Activated CD8-positive, alpha-beta T cell treated with anti-CD3 and anti-CD28 coated beads, Interleukin-2, amount 10 ng/mL, durations not matched to agents 7 days and 5 days (primary cell): ENCODE measurements around the gene ZNF385A. TPM values are rescaled to one million over a fixed set of nuclear protein-coding genes. Genes with fewer than 3 reads are reported as not detected.
A peak's percentile ranks its signal among the peaks of the same experiment; 100 is the strongest.

Source experiments
- ATAC-seq: fragments of 150-1000 bp; cut with Tn5 transposase; one replicate; pipeline ENCODE4 v1.10.0; 2021; ENCODE audit warnings: moderate library complexity
- CTCF ChIA-PET: fragments of 350-600 bp; sonication (Branson Sonifier 250); formaldehyde crosslinking; loops from one replicate; lab custom pipeline; 2021; ENCODE audit warnings: antibody characterized with exemption; lab: Charles Lee
- POLR2A ChIA-PET: fragments of 350-600 bp; sonication (Branson Sonifier 250); formaldehyde crosslinking; loops from one replicate; lab custom pipeline; 2021; ENCODE audit warnings: antibody characterized with exemption; lab: Charles Lee
- DNase-seq: peaks from one replicate; pipeline ENCODE4 v3.0.0-alpha.2; 2020
- H3K27ac Mint-ChIP-seq: one replicate; pipeline ENCODE4 v1.8.0; 2021; ENCODE audit warnings: mild to moderate bottlenecking, mixed read lengths
- H3K27me3 Mint-ChIP-seq: one replicate; pipeline ENCODE4 v1.8.0; 2021; ENCODE audit warnings: low read depth, mixed read lengths
- H3K36me3 Mint-ChIP-seq: one replicate; pipeline ENCODE4 v1.8.0; 2021; ENCODE audit warnings: low read depth, mixed read lengths
- H3K4me1 Mint-ChIP-seq: one replicate; pipeline ENCODE4 v1.8.0; 2021; ENCODE audit warnings: low read depth, mixed read lengths
- H3K4me3 Mint-ChIP-seq: one replicate; pipeline ENCODE4 v1.8.0; 2021; ENCODE audit warnings: mild to moderate bottlenecking, mixed read lengths
- H3K9me3 Mint-ChIP-seq: one replicate; pipeline ENCODE4 v1.8.0; 2022; ENCODE audit warnings: mixed read lengths; ENCODE audit not compliant: insufficient read depth
- total RNA-seq, 2 experiments: library from RNA; stranded (reverse); gene quantifications; one replicate each; pipeline ENCODE4 v1.2.3, GENCODE V29; 2021

ZNF385A gene
- total RNA-seq, 2 experiments from 2014 or later: 0.55 to 0.74 TPM

DNA sequence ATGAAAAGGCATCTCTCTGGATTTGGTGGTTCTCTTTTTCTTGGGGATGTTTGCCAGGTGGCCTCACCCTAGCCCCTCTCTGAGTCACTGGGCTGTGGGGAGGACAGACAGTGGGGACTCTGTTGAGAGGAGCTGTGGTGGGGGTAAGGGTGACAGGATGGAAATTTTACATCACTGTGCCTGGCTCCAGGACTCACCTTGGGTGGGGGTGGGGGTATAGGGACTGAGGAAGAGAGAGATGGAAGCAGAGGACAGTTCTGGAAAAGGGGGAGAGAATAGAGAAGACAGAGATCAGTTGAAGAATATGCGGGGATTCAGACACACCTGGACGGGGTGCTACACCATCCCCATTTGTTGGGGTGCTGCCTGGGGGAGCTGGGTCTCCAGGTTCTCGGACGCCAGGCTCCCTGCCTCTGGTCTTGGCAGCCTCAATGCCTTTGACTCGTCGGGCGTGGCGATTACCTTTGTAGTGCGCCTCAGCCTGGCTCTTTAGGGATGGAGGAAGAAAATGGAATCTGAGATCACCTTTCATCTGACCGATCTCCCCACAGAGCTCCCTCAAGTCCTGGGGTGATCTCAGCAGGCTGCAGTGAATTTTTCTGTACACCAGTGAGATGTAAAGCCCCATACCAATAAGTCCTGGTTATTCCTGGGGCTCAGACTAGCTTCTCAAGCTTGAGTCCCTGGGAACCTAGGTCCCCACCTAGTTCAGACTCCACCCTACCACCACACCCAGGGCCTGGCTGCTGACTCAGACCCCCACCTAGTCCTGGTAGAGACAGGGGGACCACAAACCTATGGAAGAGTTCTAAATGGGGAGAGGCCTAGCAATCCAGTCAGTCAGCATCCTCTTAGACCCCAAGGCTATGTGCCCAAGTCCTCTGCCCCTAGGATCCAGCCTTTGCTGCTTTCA lies 10.6 kb downstream of the ZNF385A start:
- DNase-seq (no peak), ATAC-seq (no peak)
- H3K27ac Mint-ChIP-seq: peak overlapping the region; percentile 26
- H3K9me3 Mint-ChIP-seq: no peaks in the 10 kb centered on the region
- no peak overlapping the region for H3K4me3 Mint-ChIP-seq
- POLR2A ChIA-PET: no interaction called here
- CTCF ChIA-PET: interaction anchor here (1.1 kb wide), 1 partner anchor 79 kb away, joined by 4 read pairs; no protein-coding TSS in a partner anchor
- H3K36me3 Mint-ChIP-seq: no peaks in the 10 kb centered on the region
- H3K27me3 Mint-ChIP-seq: no peaks in the 10 kb centered on the region
- H3K4me1 Mint-ChIP-seq: peaks cover 31% of the 10 kb centered on the region

DNA sequence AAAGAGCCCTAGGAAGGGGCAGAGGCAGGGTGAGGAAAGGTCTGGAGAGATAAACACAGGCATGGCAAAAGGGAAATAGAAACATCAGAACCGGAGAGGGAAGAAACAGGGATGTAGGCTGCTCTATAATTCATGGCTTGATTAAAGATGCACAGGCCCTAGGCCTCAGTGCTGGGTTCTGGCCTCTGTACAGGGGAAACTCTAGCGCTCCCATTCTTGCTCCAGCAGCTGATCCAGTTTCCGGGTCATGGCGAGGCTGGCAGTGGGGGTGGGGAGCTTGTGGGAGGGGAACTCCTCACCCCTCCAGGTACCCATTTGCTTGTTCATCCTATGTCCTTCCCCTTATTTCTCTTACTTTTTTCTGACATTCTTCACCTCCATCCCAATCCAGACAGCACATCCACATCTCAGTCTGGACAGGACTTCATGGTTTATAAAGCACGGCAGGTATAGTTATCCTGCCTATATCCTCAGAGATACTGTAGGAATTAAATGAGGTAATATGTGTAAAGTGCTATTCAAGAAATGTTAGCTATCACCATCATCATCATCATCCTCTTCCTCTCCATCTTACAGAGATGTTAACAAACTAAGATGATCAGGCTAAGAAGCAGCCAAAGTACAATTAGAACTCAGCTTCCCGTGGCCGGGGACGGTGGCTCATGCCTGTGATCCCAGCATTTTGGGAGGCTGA lies 12.3 kb downstream of the ZNF385A start:
- no peaks in the 10 kb centered on the region for H3K36me3 Mint-ChIP-seq
- H3K27ac Mint-ChIP-seq: peak overlapping the region; percentile 68

GRCh38 chr12:54371328-54372112 lies 13.0 kb downstream of the ZNF385A start:
- no peak overlapping the region for H3K4me3 Mint-ChIP-seq
- H3K27me3 Mint-ChIP-seq: peaks cover 4% of the 10 kb centered on the region
- POLR2A ChIA-PET: no interaction called here
- H3K4me1 Mint-ChIP-seq: peaks cover 40% of the 10 kb centered on the region
- ATAC-seq: no peak
- CTCF ChIA-PET: interaction anchor here (0.8 to 2.2 kb wide), 18 partner anchors 8 to 164 kb away, joined by 3 to 9 read pairs (median 4); no protein-coding TSS in a partner anchor
- no peaks in the 10 kb centered on the region for H3K36me3 Mint-ChIP-seq
- no peak for DNase-seq
- no peaks in the 10 kb centered on the region for H3K9me3 Mint-ChIP-seq
- H3K27ac Mint-ChIP-seq: peak overlapping the region; percentile 33

More for the DNA sequence above, 12.3 kb downstream of the ZNF385A start:
- H3K4me3 Mint-ChIP-seq: no peak overlapping the region
- H3K4me1 Mint-ChIP-seq: peaks cover 40% of the 10 kb centered on the region
- DNase-seq: no peak
- ATAC-seq: no peak
- H3K9me3 Mint-ChIP-seq: no peaks in the 10 kb centered on the region
- ChIA-PET CTCF (interaction anchor here (0.9 to 2.2 kb wide), 13 partner anchors 8 to 158 kb away, joined by 3 to 9 read pairs (median 5); partner anchors contain the start of gene COPZ1), POLR2A (no interaction called here)
- H3K27me3 Mint-ChIP-seq: no peaks in the 10 kb centered on the region

DNA sequence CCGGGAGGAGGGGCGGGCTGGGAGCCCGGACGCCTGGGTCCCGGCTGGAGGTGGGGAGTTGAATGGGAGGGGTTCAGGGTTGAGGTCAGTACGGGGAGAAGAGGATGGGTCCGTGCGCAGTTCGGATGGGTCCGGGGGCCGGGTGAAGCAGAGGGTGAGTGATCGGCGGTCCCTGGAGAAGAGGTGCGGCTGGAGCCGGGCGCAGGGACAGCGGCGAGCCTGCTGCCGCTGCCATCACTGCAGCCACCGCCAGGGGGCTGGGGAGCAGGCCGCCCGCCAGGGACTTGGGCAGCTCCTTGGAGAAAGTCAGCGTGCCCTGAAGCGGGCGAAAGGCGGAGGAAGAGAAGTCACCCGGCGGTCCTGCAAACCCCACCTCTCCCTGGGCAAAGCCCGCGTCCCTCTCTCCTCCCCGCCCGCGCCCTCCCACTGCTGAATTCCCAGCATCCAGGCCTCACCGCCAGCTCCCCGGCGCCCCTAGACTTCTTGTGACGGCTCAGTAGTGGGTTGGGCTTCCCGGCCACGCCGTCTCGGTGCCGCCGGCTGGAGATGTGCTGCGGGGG lies 14.3 kb downstream of the ZNF385A start:
- ATAC-seq (no peak), DNase-seq (no peak)
- Mint-ChIP-seq H3K27me3 (peaks cover 4% of the 10 kb centered on the region), H3K4me1 (peaks cover 40% of the 10 kb centered on the region), H3K9me3 (no peaks in the 10 kb centered on the region), H3K36me3 (no peaks in the 10 kb centered on the region), H3K4me3 (no peak overlapping the region), H3K27ac (no peak overlapping the region)
- CTCF ChIA-PET: interaction anchor here (0.6 to 2.2 kb wide), 13 partner anchors 9 to 756 kb away, joined by 3 to 9 read pairs (median 3); no protein-coding TSS in a partner anchor
- POLR2A ChIA-PET: no interaction called here

- Mint-ChIP-seq H3K4me3 (no peak overlapping the region), H3K4me1 (peaks cover 45% of the 10 kb centered on the region)
- POLR2A ChIA-PET: no interaction called here
These were observed 14.9 kb downstream of the ZNF385A start for GRCh38 chr12:54369597-54370131.

GRCh38 chr12:54368709-54369596 lies 15.6 kb downstream of the ZNF385A start:
- ATAC-seq: peak; percentile 89
- Mint-ChIP-seq H3K27me3 (peaks cover 4% of the 10 kb centered on the region), H3K27ac (peak overlapping the region; percentile 32), H3K4me3 (no peak overlapping the region), H3K9me3 (no peaks in the 10 kb centered on the region), H3K36me3 (no peaks in the 10 kb centered on the region), H3K4me1 (peaks cover 52% of the 10 kb centered on the region)
- peak; percentile 93 for DNase-seq
- ChIA-PET CTCF (interaction anchor here (0.6 to 4.1 kb wide), 44 partner anchors 11 to 177 kb away, joined by 3 to 77 read pairs (median 5); partner anchors contain the start of genes CBX5, COPZ1 and HNRNPA1), POLR2A (interaction anchor here (1.2 kb wide), 1 partner anchor 88 kb away, joined by 7 read pairs; the partner anchor contains the start of gene HNRNPA1)

More at GRCh38 chr12:54369597-54370131, 14.9 kb downstream of the ZNF385A start:
- ATAC-seq (no peak), DNase-seq (no peak)
- Mint-ChIP-seq H3K27ac (no peak overlapping the region), H3K36me3 (no peaks in the 10 kb centered on the region), H3K9me3 (no peaks in the 10 kb centered on the region), H3K27me3 (peaks cover 4% of the 10 kb centered on the region)
- CTCF ChIA-PET: interaction anchor here (1.3 to 1.4 kb wide), 2 partner anchors 11 to 29 kb away, joined by 4 to 6 read pairs; no protein-coding TSS in a partner anchor

GRCh38 chr12:54368025-54368708 lies 16.4 kb downstream of the ZNF385A start:
- POLR2A ChIA-PET: interaction anchor here (1.0 to 1.2 kb wide), 2 partner anchors 25 to 87 kb away, joined by 3 to 7 read pairs; partner anchors contain the start of gene HNRNPA1
- ATAC-seq (peak; percentile 11), DNase-seq (no peak)
- CTCF ChIA-PET: interaction anchor here (0.6 to 4.1 kb wide), 42 partner anchors 10 to 176 kb away, joined by 3 to 77 read pairs (median 5); partner anchors contain the start of genes CBX5, COPZ1 and HNRNPA1
- Mint-ChIP-seq H3K4me1 (peaks cover 55% of the 10 kb centered on the region), H3K27me3 (peaks cover 4% of the 10 kb centered on the region), H3K4me3 (no peak overlapping the region), H3K36me3 (no peaks in the 10 kb centered on the region), H3K9me3 (no peaks in the 10 kb centered on the region), H3K27ac (no peak overlapping the region)

- ATAC-seq (peak; percentile 54), DNase-seq (peak; percentile 65)
- ChIA-PET POLR2A (no interaction called here), CTCF (no interaction called here)
- peaks cover 4% of the 10 kb centered on the region for H3K27me3 Mint-ChIP-seq
- no peaks in the 10 kb centered on the region for H3K36me3 Mint-ChIP-seq
- peaks cover 49% of the 10 kb centered on the region for H3K4me1 Mint-ChIP-seq
- no peaks in the 10 kb centered on the region for H3K9me3 Mint-ChIP-seq
- H3K4me3 Mint-ChIP-seq: peak within 1 kb of the TSS; percentile 45
- peak within 1 kb of the TSS; percentile 85 for H3K27ac Mint-ChIP-seq
These were observed 20.1 kb downstream of the ZNF385A start, which contains the start of gene GPR84 for GRCh38 chr12:54364413-54364812. GPR84 (minus strand) TSS chr12:54364486; CDS start chr12:54363851, 635 bp downstream.

DNA sequence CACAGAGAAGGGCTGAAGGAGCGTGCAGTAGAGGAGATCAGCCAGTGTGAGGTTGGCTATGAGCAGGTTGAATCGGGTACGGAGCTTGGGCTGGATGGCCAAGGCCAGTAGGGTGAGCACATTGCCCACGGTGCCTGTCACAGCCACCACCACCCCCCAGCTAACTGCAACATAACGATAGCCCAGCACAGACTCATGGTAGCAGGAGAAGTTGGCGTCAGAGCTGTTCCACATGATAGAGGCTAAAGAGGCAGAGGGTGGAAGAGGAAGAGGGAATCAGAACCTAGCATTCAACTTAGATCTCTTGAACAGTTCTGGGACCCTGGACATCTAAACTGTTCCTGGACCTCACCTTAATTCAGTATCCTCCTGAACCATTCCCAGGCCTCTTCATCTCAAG lies 20.9 kb downstream of the ZNF385A start:
- ChIA-PET POLR2A (no interaction called here), CTCF (interaction anchor here (1.3 to 3.0 kb wide), 3 partner anchors 9 to 70 kb away, joined by 3 to 24 read pairs (median 6); no protein-coding TSS in a partner anchor)
- no peak for DNase-seq
- Mint-ChIP-seq H3K4me3 (peak overlapping the region; percentile 45), H3K4me1 (peaks cover 41% of the 10 kb centered on the region), H3K9me3 (no peaks in the 10 kb centered on the region), H3K27ac (peak overlapping the region; percentile 85), H3K36me3 (no peaks in the 10 kb centered on the region), H3K27me3 (peaks cover 4% of the 10 kb centered on the region)
- no peak for ATAC-seq
